IPS-15b (cell line): ENCODE data around the gene AGAP1.

Source experiments
- H3K27me3 ChIP-seq: one replicate; pipeline ENCODE4 v1.6.1; 2013; ENCODE audit warnings: low read length; ENCODE audit not compliant: control insufficient read depth, insufficient read depth
- H3K36me3 ChIP-seq: one replicate; pipeline ENCODE4 v1.6.1; 2013; ENCODE audit warnings: low read length; ENCODE audit not compliant: control insufficient read depth, insufficient read depth
- H3K4me1 ChIP-seq: one replicate; pipeline ENCODE4 v1.6.1; 2013; ENCODE audit warnings: mild to moderate bottlenecking, low read length; ENCODE audit not compliant: control insufficient read depth, insufficient read depth
- H3K4me3 ChIP-seq: one replicate; pipeline ENCODE4 v1.5.1; 2013; ENCODE audit warnings: low read depth, low read length
- H3K9ac ChIP-seq: one replicate; pipeline ENCODE4 v1.6.1; 2013; ENCODE audit warnings: low read depth, mild to moderate bottlenecking, low read length
- H3K9me3 ChIP-seq: one replicate; pipeline ENCODE4 v1.6.1; 2013; ENCODE audit warnings: mild to moderate bottlenecking, low read length; ENCODE audit not compliant: control insufficient read depth, insufficient read depth

AGAP1 gene

DNA sequence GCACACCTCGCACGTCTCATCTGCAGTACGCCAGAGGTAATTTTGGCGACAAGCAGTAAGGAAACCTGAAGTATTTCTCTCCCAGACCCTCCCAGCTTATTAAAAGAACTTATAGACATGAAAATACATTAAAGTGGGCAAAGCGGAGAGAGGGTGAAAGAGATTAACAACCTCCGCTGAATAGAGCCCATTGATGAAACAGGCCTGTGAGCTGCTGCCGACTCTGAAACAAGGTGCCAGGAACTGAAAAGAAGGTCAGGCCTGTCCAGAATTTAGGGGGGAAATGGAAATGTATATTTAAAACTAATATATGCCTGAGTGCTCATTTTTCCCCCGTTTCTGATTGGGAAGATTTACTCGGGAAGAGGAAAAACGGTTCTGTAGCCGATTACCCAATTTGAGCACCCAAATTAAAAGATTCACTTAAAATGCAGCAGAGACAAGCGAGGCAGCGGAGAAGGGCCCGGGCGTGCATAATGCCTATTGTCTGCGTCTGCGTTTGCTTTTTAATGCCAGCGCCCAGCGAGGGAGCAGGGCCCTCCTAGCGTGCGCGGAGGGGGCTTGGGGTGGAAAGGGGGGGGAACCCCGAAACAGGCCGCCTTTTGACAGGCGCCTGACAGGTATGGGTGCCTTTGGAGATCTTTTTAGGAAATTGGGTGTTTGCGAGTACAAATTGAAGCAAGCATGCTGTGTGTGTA, 358.1 kb downstream of the AGAP1 start:
- H3K27me3 ChIP-seq = no peaks in the 10 kb centered on the region
- no peaks in the 10 kb centered on the region for H3K36me3 ChIP-seq
- H3K4me1 ChIP-seq = no peaks in the 10 kb centered on the region
- no peaks in the 10 kb centered on the region for H3K9me3 ChIP-seq
- H3K9ac ChIP-seq = no peak overlapping the region
- H3K4me3 ChIP-seq = no peak overlapping the region

DNA sequence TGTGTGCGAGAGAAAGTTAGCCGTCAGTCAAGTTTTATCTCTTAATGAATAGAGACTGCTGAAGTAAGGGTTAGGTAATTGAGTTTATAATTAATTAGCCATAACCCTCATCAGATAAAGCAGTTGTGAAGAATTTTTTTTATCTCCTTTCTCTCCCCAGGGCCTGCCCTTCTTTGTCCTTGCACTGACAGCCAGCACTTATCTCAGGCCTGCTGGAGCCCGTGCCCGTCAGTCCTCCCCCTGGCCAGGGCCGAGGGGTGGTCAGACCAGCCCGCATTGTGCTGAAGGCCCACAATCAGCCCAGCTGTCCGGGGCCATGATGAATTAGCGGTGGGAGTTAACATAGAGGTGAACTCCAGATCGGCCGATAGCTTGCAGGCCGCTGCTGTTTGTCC, 358.7 kb downstream of the AGAP1 start:
- Histone ChIP-seq H3K36me3 (no peaks in the 10 kb centered on the region), H3K27me3 (no peaks in the 10 kb centered on the region)

DNA sequence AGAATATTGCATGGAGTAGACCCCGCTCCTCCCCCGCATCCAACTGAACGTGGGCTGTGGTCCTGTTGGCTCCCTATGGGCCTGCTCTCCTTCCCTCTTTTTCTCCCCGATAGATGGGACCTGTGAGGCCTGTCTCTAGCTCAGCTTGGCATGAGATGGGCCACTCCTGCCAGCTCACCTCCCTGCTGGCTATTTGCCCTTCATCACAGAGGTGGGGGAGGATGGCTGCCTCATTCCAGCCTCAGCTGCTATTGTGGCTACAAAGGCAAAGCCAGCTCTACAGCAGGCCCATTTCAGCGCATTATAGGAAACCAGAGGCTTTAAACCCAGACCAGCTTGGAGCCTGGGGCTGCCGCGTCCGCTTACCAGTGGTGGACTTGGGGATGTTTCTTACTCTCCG, 360.4 kb downstream of the AGAP1 start:
- Histone ChIP-seq H3K36me3 (no peaks in the 10 kb centered on the region), H3K9me3 (no peaks in the 10 kb centered on the region)

More for the DNA sequence above, 358.7 kb downstream of the AGAP1 start:
- Histone ChIP-seq H3K4me1 (no peaks in the 10 kb centered on the region), H3K4me3 (no peak overlapping the region), H3K9ac (no peak overlapping the region), H3K9me3 (no peaks in the 10 kb centered on the region)

DNA sequence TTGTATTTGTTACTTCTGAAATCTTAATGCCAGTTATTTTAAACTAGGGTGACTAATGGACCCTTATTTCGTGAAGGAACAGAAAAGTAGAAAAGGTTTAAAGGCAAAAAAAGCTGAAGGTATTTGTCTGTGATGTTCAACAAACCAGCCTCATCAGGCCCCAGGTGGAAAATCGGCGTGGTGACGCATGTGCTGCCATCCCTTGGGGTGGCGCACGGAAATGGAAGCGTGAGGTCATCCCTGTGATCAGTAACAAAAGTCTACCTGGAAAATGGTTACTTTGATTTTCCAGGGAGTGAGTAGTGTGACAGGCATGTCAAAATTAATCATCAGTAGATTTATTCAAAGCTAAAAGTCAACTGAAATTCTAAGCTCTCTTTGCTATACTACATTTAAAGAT, 361.2 kb downstream of the AGAP1 start:
- Histone ChIP-seq H3K27me3 (no peaks in the 10 kb centered on the region), H3K4me3 (no peak overlapping the region), H3K4me1 (no peaks in the 10 kb centered on the region), H3K9me3 (no peaks in the 10 kb centered on the region), H3K36me3 (no peaks in the 10 kb centered on the region), H3K9ac (no peak overlapping the region)

More for the DNA sequence above, 360.4 kb downstream of the AGAP1 start:
- Histone ChIP-seq H3K4me1 (no peaks in the 10 kb centered on the region), H3K4me3 (no peak overlapping the region), H3K27me3 (no peaks in the 10 kb centered on the region), H3K9ac (no peak overlapping the region)

DNA sequence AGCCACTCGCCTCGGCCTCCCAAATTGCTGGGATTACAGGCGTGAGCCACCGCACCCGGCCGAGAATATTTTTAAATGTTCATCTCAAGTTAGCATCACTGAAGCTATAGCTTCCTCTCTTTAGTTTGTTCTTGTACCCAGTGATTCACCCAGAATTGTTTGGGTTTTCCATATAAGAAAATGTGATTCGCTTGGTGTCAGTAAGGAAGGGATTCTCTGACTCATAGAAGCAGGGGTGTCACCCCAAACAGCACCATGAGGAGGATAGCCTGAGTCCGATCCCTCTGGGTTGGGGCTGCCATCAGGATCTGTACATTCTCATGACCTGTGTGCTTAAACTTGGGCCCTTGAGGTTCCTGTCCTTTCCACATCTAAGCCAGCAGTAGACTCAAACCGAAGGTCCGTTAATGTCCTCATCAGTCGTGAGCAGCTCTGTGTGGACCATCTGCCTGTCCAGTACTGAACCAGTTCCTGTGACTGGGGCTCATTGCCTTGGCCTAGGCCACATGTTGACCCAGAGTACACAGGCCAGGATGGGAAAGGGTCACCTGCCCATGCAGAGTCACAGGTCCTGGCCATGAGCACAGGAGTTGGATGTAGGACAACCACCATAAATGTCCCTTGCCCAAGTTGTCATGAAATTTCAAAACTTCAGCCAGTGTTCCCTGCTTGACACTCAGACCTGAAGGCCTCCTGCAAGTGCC, 362.5 kb downstream of the AGAP1 start:
- Histone ChIP-seq H3K4me3 (no peak overlapping the region), H3K9me3 (no peaks in the 10 kb centered on the region), H3K4me1 (no peaks in the 10 kb centered on the region), H3K36me3 (no peaks in the 10 kb centered on the region), H3K9ac (no peak overlapping the region), H3K27me3 (no peaks in the 10 kb centered on the region)

DNA sequence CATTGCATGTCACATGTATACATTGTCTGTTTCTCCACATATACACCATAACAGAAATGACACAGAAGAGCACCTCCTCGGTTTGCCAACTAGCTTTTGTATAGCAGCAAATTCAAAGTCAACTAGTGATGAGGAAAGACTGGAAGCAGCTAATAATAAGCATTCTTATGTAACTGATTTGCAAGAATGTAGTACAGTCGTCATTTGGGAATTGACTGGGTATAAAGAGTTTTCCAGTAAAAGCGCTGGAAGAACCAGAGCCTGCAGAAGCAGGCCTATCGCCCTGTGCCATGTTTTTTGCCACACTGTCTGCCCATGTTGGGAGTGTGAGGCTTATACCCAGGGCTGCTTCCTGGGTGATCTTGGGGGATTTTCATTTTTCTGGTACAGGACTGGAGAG, 363.8 kb downstream of the AGAP1 start:
- Histone ChIP-seq H3K4me3 (no peak overlapping the region), H3K9me3 (no peaks in the 10 kb centered on the region), H3K9ac (no peak overlapping the region), H3K27me3 (no peaks in the 10 kb centered on the region), H3K36me3 (no peaks in the 10 kb centered on the region), H3K4me1 (no peaks in the 10 kb centered on the region)

DNA sequence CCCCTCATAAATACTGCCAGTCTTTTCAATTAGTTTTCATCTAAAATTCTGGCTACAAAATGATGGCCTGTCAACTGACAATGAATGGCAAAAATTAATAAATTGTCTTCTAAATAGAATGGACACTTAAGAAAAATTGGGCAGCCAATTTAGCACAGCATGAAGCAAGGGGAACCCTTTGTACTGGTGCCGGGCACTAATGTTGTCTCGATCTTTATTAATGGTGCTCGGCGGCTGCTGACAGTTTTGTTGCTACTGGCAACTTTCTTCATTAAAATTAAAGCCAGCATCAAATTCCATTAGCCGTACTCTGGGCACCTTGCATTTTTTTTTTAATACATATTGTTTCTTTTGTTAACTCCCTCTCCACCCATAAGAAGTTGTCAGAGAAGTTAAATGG, 365.0 kb downstream of the AGAP1 start:
- no peaks in the 10 kb centered on the region for H3K27me3 ChIP-seq

DNA sequence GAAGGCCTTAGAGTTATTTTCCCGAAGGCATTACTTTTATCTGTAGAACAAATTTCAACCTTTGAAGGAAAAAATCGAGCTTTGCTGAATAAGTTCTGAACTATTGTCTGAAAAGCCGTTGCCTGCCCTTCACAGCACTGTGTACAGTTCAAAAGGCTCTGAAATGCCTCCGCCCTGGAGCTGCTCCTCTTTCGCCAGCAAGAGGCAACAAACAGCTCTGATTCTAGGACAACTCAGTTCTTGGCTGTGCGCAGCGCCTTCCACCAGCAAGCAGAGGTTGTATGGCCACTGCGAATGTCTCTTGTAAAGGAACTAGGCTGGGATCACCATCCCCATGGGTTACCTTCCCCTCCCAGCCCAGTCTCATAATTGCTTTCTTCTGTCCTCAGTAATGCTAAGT, 365.8 kb downstream of the AGAP1 start:
- H3K27me3 ChIP-seq = no peaks in the 10 kb centered on the region
- peaks cover 2% of the 10 kb centered on the region for H3K4me1 ChIP-seq
- H3K36me3 ChIP-seq = no peaks in the 10 kb centered on the region
- no peak overlapping the region for H3K4me3 ChIP-seq
- H3K9ac ChIP-seq = no peak overlapping the region
- no peaks in the 10 kb centered on the region for H3K9me3 ChIP-seq

More for the DNA sequence above, 365.0 kb downstream of the AGAP1 start:
- H3K4me3 ChIP-seq = no peak overlapping the region
- H3K9ac ChIP-seq = no peak overlapping the region
- H3K36me3 ChIP-seq = no peaks in the 10 kb centered on the region
- H3K9me3 ChIP-seq = no peaks in the 10 kb centered on the region
- no peaks in the 10 kb centered on the region for H3K4me1 ChIP-seq

DNA sequence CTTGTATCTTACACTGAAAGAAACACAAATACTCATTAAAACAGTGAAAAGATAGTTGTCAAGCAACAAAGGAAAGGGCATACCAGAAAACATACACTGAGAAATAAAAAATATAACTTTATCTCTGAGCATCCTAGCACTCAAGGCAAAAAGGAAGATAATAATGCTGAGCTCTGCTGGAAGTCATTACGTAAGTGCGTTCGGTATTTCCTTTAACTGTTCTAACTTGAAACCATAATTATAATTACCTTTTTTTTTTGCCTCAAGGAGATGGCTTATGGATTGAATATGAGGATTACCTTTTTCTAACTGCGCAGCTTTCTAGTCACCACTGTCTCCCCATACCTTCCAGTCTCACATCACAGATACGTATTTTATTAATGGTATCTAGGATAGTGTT, 366.3 kb downstream of the AGAP1 start:
- H3K4me1 ChIP-seq = peaks cover 6% of the 10 kb centered on the region
- no peaks in the 10 kb centered on the region for H3K27me3 ChIP-seq
- H3K9ac ChIP-seq = no peak overlapping the region
- H3K36me3 ChIP-seq = no peaks in the 10 kb centered on the region
- H3K4me3 ChIP-seq = no peak overlapping the region
- no peaks in the 10 kb centered on the region for H3K9me3 ChIP-seq

DNA sequence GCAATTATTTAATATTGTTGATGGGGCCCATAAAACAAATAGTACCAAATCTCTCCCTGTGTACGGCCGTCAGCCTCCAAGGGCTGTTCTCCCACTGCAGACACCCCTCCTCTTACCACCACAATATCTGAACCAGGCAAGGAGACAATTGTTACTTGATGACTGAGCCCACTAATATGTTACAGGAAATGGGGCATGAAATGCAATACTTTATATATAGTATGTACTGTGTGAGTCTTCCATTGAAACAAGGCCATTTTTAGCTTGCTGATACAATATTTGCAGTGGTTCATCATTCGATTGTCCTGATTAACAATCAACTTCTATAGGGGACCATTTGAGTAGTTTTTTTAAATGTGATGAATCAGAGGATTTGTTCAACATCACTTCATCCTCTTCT, 367.0 kb downstream of the AGAP1 start:
- Histone ChIP-seq H3K4me3 (no peak overlapping the region), H3K27me3 (no peaks in the 10 kb centered on the region), H3K9ac (no peak overlapping the region), H3K9me3 (no peaks in the 10 kb centered on the region), H3K4me1 (peaks cover 10% of the 10 kb centered on the region), H3K36me3 (no peaks in the 10 kb centered on the region)

DNA sequence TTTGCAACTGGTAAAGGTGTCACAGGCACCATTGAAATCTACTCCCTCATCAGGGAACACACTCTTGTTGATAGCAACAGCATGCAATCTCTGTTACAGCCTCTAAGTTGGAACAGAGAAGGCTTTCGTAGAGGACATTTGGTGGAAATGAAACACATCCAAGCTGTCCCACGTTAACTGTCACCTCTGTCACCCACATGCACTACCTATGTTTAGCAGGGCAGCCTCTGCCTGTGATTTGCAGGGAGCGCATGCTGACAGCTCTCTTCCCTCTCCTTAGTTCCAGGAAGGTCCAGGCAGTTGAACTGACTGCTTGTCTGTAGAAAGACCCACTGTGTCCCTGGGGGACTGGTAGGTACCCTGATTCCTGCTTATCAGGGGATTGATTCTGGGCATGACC, 367.5 kb downstream of the AGAP1 start:
- peaks cover 15% of the 10 kb centered on the region for H3K4me1 ChIP-seq
- H3K27me3 ChIP-seq = no peaks in the 10 kb centered on the region
- H3K9me3 ChIP-seq = no peaks in the 10 kb centered on the region
- no peak overlapping the region for H3K4me3 ChIP-seq
- no peaks in the 10 kb centered on the region for H3K36me3 ChIP-seq
- no peak overlapping the region for H3K9ac ChIP-seq

DNA sequence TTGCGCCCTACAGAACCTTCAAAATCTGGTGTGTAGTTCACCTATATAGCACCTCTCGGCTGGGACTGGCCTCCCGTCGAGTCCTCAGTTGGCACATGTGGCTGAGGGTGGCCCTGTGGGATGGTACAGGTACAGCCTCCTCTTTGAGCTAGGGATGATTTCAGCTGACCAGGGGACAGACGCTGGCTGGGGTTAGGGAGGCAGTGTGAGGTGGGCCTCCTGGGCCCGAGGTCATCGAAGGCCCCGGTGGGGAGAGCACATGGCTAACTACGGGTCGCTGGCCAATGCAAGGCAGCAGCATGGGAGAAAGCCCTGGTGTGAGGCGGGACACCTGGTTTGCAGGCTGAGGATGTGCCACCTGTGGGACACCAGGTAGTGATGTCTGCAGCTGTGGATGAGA, 369.6 kb downstream of the AGAP1 start:
- Histone ChIP-seq H3K4me3 (no peak overlapping the region), H3K9me3 (no peaks in the 10 kb centered on the region), H3K4me1 (peaks cover 17% of the 10 kb centered on the region), H3K36me3 (no peaks in the 10 kb centered on the region), H3K27me3 (no peaks in the 10 kb centered on the region), H3K9ac (no peak overlapping the region)
